GM12801 (cell line): ENCODE results near the gene HIVEP1.

ENCODE experiments used
- CTCF ChIP-seq: IDR thresholded peaks from one replicate; pipeline ENCODE4 v1.5.1; 2011; ENCODE audit warnings: control low read depth; ENCODE audit not compliant: insufficient read length; ENCODE audit errors: extremely low read depth

HIVEP1 gene

GRCh38 chr6:12105271-12105670 is 93.2 kb downstream of the HIVEP1 start:
- TF ChIP-seq CTCF: no peak

DNA sequence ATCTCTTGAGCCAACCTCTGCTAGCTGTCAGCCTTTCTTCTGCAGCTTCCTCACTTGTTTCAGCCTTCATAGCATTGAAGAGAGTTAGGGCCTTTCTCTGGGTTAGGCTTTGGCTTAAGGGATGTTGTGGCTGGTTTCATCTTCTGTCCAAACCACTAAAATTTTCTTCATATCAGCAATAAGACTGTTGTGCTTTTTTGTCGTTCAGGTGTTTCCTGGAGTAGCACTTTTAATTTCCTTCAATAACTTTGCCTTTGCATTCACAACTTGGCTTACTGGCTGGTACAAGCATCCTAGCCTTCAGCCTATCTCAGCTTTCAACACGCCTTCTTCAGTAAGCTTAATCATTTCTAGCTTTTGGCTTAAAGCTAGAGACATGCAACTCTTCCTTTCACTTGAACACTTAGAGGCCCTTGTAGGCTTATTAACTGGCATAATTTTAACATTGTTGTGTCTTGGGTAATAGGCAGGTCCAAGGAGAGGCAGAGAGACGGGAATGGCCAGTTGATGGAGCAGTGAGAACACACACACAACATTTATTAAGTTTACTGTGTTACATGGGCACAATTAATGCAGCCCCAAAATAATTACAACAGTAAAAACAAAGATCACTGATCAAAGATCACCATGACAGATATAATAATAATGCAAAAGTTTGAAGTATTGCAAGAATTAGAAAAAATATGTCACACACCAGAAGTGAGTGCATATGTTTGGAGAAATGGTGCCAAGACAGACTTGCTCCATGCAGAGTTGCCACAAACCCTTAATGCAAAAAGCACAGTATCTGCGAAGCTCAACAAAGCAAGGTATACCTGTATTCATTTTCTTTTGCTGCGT is 98.6 kb downstream of the HIVEP1 start:
- TF ChIP-seq CTCF: no peak

DNA sequence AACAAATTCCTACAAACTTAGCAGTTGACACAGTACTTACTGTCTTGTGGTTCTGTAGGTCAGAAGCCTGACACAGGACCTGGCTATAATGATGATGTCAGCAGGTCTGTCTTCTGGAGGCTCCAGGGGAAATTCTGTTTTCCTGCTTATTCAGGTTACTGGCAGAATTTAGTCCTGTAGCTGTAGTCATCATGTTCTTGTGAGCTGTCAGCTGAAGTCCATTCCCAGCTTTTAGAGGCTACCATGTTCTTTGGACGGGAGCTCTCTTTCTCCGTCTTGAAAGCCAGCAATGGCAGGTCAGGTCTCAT is 99.2 kb downstream of the HIVEP1 start:
- no peak for TF ChIP-seq CTCF

- TF ChIP-seq CTCF: no peak
Observed at GRCh38 chr6:12112540-12113189, 100.6 kb downstream of the HIVEP1 start.

GRCh38 chr6:12113190-12113577 is 101.1 kb downstream of the HIVEP1 start:
- no peak for TF ChIP-seq CTCF

DNA sequence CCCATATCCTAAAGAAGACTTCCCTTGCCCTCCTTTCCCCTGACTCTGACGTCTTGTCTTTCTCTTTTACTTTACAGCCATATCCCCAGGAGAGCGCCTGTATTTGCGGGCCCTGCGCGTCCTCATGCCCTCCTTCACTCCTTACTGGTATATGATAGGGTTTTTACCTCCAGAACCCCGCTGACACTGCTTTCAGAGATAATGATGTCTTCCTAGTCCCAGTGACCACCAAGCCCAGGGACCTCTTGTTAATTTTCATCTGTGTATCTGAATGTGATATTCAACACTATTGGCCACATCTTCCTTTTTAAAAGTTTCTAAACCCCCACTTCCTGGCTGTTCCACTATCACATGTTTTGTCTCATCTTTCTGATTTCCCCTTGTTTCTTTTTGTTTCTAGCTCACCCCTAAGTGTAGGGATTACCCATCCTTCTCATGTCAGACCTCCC is 102.0 kb downstream of the HIVEP1 start:
- TF ChIP-seq CTCF: no peak

GRCh38 chr6:12115001-12115400 is 102.9 kb downstream of the HIVEP1 start:
- no peak for TF ChIP-seq CTCF
